Neural cell (in vitro differentiated cells): ENCODE results near the gene HPDL.

ENCODE experiments used
- EP300 ChIP-seq: fragments of 450-650 bp; conservative IDR thresholded peaks from 2 replicates; pipeline ENCODE4 v1.6.1; 2014; ENCODE audit warnings: antibody characterized with exemption, mild to moderate bottlenecking, moderate library complexity; ENCODE audit not compliant: poor library complexity, severe bottlenecking
- EZH2 ChIP-seq: fragments of 200-600, 300-800 bp; shearing (Covaris generic), sonication (generic); IDR thresholded peaks from 2 replicates; pipeline ENCODE4 v1.6.1; 2014; ENCODE audit warnings: antibody characterized with exemption, low read length, borderline replicate concordance, mild to moderate bottlenecking; ENCODE audit not compliant: insufficient read depth, poor library complexity, severe bottlenecking
- MXI1 ChIP-seq: fragments of 450-650 bp; conservative IDR thresholded peaks from 2 replicates; pipeline ENCODE4 v1.6.1; 2014; ENCODE audit warnings: antibody characterized with exemption, mild to moderate bottlenecking; ENCODE audit not compliant: poor library complexity, severe bottlenecking
- POLR2AphosphoS5 ChIP-seq: IDR thresholded peaks from 2 replicates; pipeline ENCODE4 v1.6.1; 2012
- RAD21 ChIP-seq: fragments of 450-650 bp; conservative IDR thresholded peaks from 2 replicates; pipeline ENCODE4 v1.6.1; 2014; ENCODE audit warnings: antibody characterized with exemption, mild to moderate bottlenecking, moderate library complexity
- REST ChIP-seq: IDR thresholded peaks from 2 replicates; pipeline ENCODE4 v1.6.1; 2012; ENCODE audit warnings: borderline replicate concordance
- SMC3 ChIP-seq: fragments of 450-650 bp; conservative IDR thresholded peaks from 2 replicates; pipeline ENCODE4 v1.6.1; 2014; ENCODE audit warnings: antibody characterized with exemption, mild to moderate bottlenecking, moderate library complexity; ENCODE audit not compliant: poor library complexity
- TF ChIP-seq, protein P1 (sequence below): fragments of 450-650 bp; IDR thresholded peaks from 2 replicates; pipeline ENCODE4 v1.5.1; 2014; ENCODE audit warnings: antibody characterized with exemption, mild to moderate bottlenecking, moderate library complexity; ENCODE audit not compliant: poor library complexity, severe bottlenecking

- TF ChIP-seq, protein P1, sequence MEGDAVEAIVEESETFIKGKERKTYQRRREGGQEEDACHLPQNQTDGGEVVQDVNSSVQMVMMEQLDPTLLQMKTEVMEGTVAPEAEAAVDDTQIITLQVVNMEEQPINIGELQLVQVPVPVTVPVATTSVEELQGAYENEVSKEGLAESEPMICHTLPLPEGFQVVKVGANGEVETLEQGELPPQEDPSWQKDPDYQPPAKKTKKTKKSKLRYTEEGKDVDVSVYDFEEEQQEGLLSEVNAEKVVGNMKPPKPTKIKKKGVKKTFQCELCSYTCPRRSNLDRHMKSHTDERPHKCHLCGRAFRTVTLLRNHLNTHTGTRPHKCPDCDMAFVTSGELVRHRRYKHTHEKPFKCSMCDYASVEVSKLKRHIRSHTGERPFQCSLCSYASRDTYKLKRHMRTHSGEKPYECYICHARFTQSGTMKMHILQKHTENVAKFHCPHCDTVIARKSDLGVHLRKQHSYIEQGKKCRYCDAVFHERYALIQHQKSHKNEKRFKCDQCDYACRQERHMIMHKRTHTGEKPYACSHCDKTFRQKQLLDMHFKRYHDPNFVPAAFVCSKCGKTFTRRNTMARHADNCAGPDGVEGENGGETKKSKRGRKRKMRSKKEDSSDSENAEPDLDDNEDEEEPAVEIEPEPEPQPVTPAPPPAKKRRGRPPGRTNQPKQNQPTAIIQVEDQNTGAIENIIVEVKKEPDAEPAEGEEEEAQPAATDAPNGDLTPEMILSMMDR: no peak
- TF ChIP-seq RAD21 (no peak), EZH2 (no peak), MXI1 (no peak), POLR2AphosphoS5 (no peak), EP300 (no peak), REST (no peak), SMC3 (no peak)
Measured at GRCh38 chr1:45328680-45329079, 2.0 kb downstream of the HPDL start.
